H9 (cell line): ENCODE measurements around the gene SSTR4. TPM values are rescaled to one million over a fixed set of nuclear protein-coding genes. Genes with fewer than 3 reads are reported as not detected.
A peak's percentile ranks its signal among the peaks of the same experiment; 100 is the strongest.

Source experiments
- DNase-seq: peaks from one replicate; pipeline ENCODE4 v3.0.0-alpha.2; 2017
- H2AFZ ChIP-seq: one replicate; pipeline ENCODE4 v1.6.1; 2013; ENCODE audit warnings: mild to moderate bottlenecking, low read length, control low read depth, moderate library complexity
- H2AK5ac ChIP-seq: 2 replicates; pipeline ENCODE4 v1.6.1; 2013; ENCODE audit warnings: low read length, control low read depth, mixed read lengths; ENCODE audit not compliant: insufficient read length
- H2BK120ac ChIP-seq: one replicate; pipeline ENCODE4 v1.6.1; 2013; ENCODE audit warnings: low read depth, mild to moderate bottlenecking, low read length, control low read depth, inconsistent platforms; ENCODE audit not compliant: poor library complexity, severe bottlenecking
- H2BK12ac ChIP-seq: 2 replicates; pipeline ENCODE4 v1.6.1; 2013; ENCODE audit warnings: low read length, control low read depth, mixed read lengths, low read depth; ENCODE audit not compliant: insufficient read length
- H2BK15ac ChIP-seq: 2 replicates; pipeline ENCODE4 v1.6.1; 2013; ENCODE audit warnings: low read depth, low read length, control low read depth
- H2BK20ac ChIP-seq: one replicate; pipeline ENCODE4 v1.6.1; 2013; ENCODE audit warnings: low read depth, mild to moderate bottlenecking, low read length, control low read depth, inconsistent platforms; ENCODE audit not compliant: poor library complexity, severe bottlenecking
- H2BK5ac ChIP-seq: 2 replicates; pipeline ENCODE4 v1.6.1; 2013; ENCODE audit warnings: low read length, control low read depth, mixed read lengths; ENCODE audit not compliant: insufficient read length
- H3K14ac ChIP-seq: 2 replicates; pipeline ENCODE4 v1.6.1; 2013; ENCODE audit warnings: low read length, control low read depth; ENCODE audit not compliant: insufficient read depth
- H3K18ac ChIP-seq: 2 replicates; pipeline ENCODE4 v1.6.1; 2013; ENCODE audit warnings: low read depth, mild to moderate bottlenecking, mixed read lengths, low read length, control low read depth; ENCODE audit not compliant: insufficient read length
- H3K23ac ChIP-seq: 2 replicates; pipeline ENCODE4 v1.6.1; 2013; ENCODE audit warnings: low read length, control low read depth, mixed read lengths, low read depth; ENCODE audit not compliant: insufficient read length
- H3K23me2 ChIP-seq: 2 replicates; pipeline ENCODE4 v1.6.1; 2013; ENCODE audit warnings: low read depth, mild to moderate bottlenecking, mixed read lengths, low read length, control low read depth; ENCODE audit not compliant: insufficient read length, poor library complexity, severe bottlenecking
- H3K27ac ChIP-seq: 2 replicates; pipeline ENCODE4 v1.5.1; 2013; ENCODE audit warnings: low read length, control low read depth, mixed read lengths, low read depth; ENCODE audit not compliant: insufficient read length
- H3K27me3 ChIP-seq: 2 replicates; pipeline ENCODE4 v1.6.1; 2013; ENCODE audit warnings: low read length, control low read depth, inconsistent platforms; ENCODE audit not compliant: insufficient read depth
- H3K4ac ChIP-seq: 2 replicates; pipeline ENCODE4 v1.6.1; 2013; ENCODE audit warnings: low read depth, mild to moderate bottlenecking, control low read depth, inconsistent platforms, low read length, moderate library complexity
- H3K4me1 ChIP-seq: 2 replicates; pipeline ENCODE4 v1.6.1; 2013; ENCODE audit warnings: low read length, control low read depth, inconsistent platforms; ENCODE audit not compliant: insufficient read depth
- H3K4me2 ChIP-seq: 2 replicates; pipeline ENCODE4 v1.6.1; 2013; ENCODE audit warnings: low read length, control low read depth, mixed read lengths; ENCODE audit not compliant: insufficient read length, insufficient read depth
- H3K56ac ChIP-seq: 2 replicates; pipeline ENCODE4 v1.6.1; 2013; ENCODE audit warnings: low read depth, mild to moderate bottlenecking, mixed read lengths, low read length, control low read depth; ENCODE audit not compliant: insufficient read length
- H3K79me1 ChIP-seq: 2 replicates; pipeline ENCODE4 v1.6.1; 2013; ENCODE audit warnings: low read depth, mild to moderate bottlenecking, moderate library complexity, low read length, control low read depth, inconsistent platforms; ENCODE audit not compliant: insufficient read depth, poor library complexity, severe bottlenecking
- H3K79me2 ChIP-seq: 2 replicates; pipeline ENCODE4 v1.6.1; 2013; ENCODE audit warnings: low read length, control low read depth, inconsistent platforms; ENCODE audit not compliant: insufficient read depth
- H3K9ac ChIP-seq: 2 replicates; pipeline ENCODE4 v1.6.1; 2013; ENCODE audit warnings: low read length, control low read depth, mixed read lengths; ENCODE audit not compliant: insufficient read length; ENCODE audit errors: extremely low read depth
- H3K9me3 ChIP-seq: one replicate; pipeline ENCODE4 v1.6.1; 2013; ENCODE audit warnings: low read depth, low read length, inconsistent platforms; ENCODE audit not compliant: control insufficient read depth
- H3T11ph ChIP-seq: one replicate; pipeline ENCODE4 v1.6.1; 2013; ENCODE audit warnings: mild to moderate bottlenecking, low read length, control low read depth, inconsistent platforms
- H4K20me1 ChIP-seq: one replicate; pipeline ENCODE4 v1.6.1; 2013; ENCODE audit not compliant: control insufficient read depth, insufficient read length, insufficient read depth
- H4K5ac ChIP-seq: 2 replicates; pipeline ENCODE4 v1.6.1; 2013; ENCODE audit warnings: low read depth, mild to moderate bottlenecking, mixed read lengths, low read length, control low read depth; ENCODE audit not compliant: insufficient read length
- H4K8ac ChIP-seq: replicated peaks from 2 replicates; pipeline ENCODE4 v1.6.1; 2013; ENCODE audit warnings: low read length, control low read depth, mixed read lengths, low read depth; ENCODE audit not compliant: insufficient read length
- H4K91ac ChIP-seq: 2 replicates; pipeline ENCODE4 v1.6.1; 2013; ENCODE audit warnings: low read depth, mild to moderate bottlenecking, moderate library complexity, mixed read lengths, low read length, control low read depth; ENCODE audit not compliant: insufficient read length
- H3K27ac Mint-ChIP-seq, 3 experiments: 2 replicates in 2 of 3; 3 replicates in 1 of 3; pipeline ENCODE4 v1.8.0; 2020 to 2021; ENCODE audit warnings: mixed read lengths in 3 of 3, mild to moderate bottlenecking in 1 of 3, moderate library complexity in 1 of 3
- H3K27me3 Mint-ChIP-seq: 2 replicates; pipeline ENCODE4 v1.8.0; 2021; ENCODE audit warnings: low read depth, mild to moderate bottlenecking, moderate library complexity, mixed read lengths
- H3K36me3 Mint-ChIP-seq, 3 experiments: 2 replicates in 2 of 3; 3 replicates in 1 of 3; pipeline ENCODE4 v1.8.0; 2020 to 2021; ENCODE audit warnings: low read depth in 3 of 3, mixed read lengths in 3 of 3; ENCODE audit not compliant: insufficient read depth in 1 of 3
- H3K4me1 Mint-ChIP-seq, 2 experiments: 2 replicates each; pipeline ENCODE4 v1.8.0; 2020; ENCODE audit warnings: mixed read lengths in 2 of 2
- H3K4me3 Mint-ChIP-seq, 2 experiments: 2 replicates in 1 of 2; 3 replicates in 1 of 2; pipeline ENCODE4 v1.8.0; 2020 to 2021; ENCODE audit warnings: mild to moderate bottlenecking in 2 of 2, mixed read lengths in 2 of 2, moderate library complexity in 1 of 2
- H3K9me3 Mint-ChIP-seq, 2 experiments: 2 replicates in 1 of 2; 3 replicates in 1 of 2; pipeline ENCODE4 v1.8.0; 2020; ENCODE audit warnings: mild to moderate bottlenecking in 2 of 2, mixed read lengths in 2 of 2, moderate library complexity in 1 of 2
- WGBS: extraction: QIAGEN DNeasy Blood & Tissue Kit; methylation state at CpG from one replicate; pipeline ENCODE4 v1.1.7; 2013; ENCODE audit warnings: missing lambda C conversion rate, low lambda C conversion rate, mixed read lengths; ENCODE audit not compliant: insufficient read length; ENCODE audit errors: extremely low coverage; 5-methylcytosine and 5-hydroxymethylcytosine counted together
- total RNA-seq: library from RNA; stranded (reverse); gene quantifications from 2 replicates; pipeline ENCODE4 v1.2.1, GENCODE V29; 2021
- TF ChIP-seq, protein P1 (sequence below): fragments of 200-600 bp; sonication (generic); conservative IDR thresholded peaks from 3 replicates; pipeline ENCODE4 v1.8.0; 2021; ENCODE audit warnings: antibody characterized with exemption, mild to moderate bottlenecking

The SSTR4 gene
- total RNA-seq, 1 experiment from 2014 or later, result not detected

DNA sequence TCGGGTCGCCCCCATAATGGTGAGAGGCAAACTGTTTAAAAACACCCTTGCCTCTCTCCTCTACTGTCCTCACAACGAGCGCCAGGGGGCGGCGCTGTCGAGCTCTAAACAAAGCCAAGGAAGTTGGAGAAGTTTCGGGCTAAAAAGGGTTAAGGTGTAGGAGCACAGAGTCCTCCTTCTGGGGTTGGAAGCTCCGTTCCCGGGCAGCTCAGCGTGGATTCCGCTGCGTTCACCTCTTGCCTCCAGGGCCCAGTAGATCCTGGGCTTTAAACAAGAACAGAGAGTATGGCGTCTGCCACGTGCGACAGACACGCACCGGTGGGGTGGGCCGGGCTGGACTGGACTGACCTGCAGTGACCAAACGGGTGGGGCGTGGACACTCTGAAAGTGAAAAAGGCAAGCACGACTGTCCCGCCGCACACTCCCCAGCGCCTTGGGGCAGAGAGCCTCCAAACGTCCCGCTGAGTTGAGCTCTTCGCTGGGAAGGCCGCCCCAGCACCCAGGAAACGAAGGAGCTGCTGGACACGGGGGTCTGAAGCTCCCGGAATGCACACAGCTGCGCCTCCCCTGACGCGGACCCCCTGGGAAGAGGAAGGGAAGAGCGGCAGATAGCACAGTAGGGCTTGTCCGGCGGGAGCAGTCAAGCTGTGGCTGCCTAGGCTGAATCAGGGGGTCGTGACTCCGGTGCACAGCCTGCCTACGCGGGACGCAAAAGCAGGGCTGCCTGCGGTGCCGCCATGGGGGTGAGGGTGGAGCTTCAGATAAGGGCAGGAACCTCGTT is 15.9 kb downstream of the SSTR4 start:
- H4K20me1 ChIP-seq, result no peaks in the 10 kb centered on the region
- peak overlapping the region in 1 of 3 experiments; percentile 44; a peak in 2 of 7 replicates for H3K27ac Mint-ChIP-seq
- H4K8ac ChIP-seq, result no peak overlapping the region
- H3K79me2 ChIP-seq, result no peaks in the 10 kb centered on the region
- TF ChIP-seq, protein P1, sequence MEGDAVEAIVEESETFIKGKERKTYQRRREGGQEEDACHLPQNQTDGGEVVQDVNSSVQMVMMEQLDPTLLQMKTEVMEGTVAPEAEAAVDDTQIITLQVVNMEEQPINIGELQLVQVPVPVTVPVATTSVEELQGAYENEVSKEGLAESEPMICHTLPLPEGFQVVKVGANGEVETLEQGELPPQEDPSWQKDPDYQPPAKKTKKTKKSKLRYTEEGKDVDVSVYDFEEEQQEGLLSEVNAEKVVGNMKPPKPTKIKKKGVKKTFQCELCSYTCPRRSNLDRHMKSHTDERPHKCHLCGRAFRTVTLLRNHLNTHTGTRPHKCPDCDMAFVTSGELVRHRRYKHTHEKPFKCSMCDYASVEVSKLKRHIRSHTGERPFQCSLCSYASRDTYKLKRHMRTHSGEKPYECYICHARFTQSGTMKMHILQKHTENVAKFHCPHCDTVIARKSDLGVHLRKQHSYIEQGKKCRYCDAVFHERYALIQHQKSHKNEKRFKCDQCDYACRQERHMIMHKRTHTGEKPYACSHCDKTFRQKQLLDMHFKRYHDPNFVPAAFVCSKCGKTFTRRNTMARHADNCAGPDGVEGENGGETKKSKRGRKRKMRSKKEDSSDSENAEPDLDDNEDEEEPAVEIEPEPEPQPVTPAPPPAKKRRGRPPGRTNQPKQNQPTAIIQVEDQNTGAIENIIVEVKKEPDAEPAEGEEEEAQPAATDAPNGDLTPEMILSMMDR, result peak; percentile 84
- H3K4ac ChIP-seq, result no peak overlapping the region
- H2BK5ac ChIP-seq, result no peak overlapping the region
- no peak overlapping the region for H2BK15ac ChIP-seq
- peaks cover 24% of the 10 kb centered on the region for H3K23me2 ChIP-seq
- no peak overlapping the region for H3K9ac ChIP-seq
- peaks cover 26% of the 10 kb centered on the region; the same call in 1 of the 2 replicates for H3K27me3 ChIP-seq
- H3K27me3 Mint-ChIP-seq, result peaks cover 81% of the 10 kb centered on the region
- H3K4me3 Mint-ChIP-seq, result peak overlapping the region; percentile 81 to 87
- no peak overlapping the region for H3K27ac ChIP-seq
- no peak overlapping the region for H3K56ac ChIP-seq
- H3K36me3 Mint-ChIP-seq, result peaks cover 0 to 3% (median 1%) of the 10 kb centered on the region in 3 experiments; a peak in 2 of 7 replicates
- H2BK120ac ChIP-seq, result no peak overlapping the region
- no CpG with 5 or more reads among the region's 46 CpGs for WGBS
- H3K23ac ChIP-seq, result no peak overlapping the region
- peak; percentile 88 for DNase-seq
- no peak overlapping the region for H2AFZ ChIP-seq
- no peak overlapping the region for H3T11ph ChIP-seq
- H3K14ac ChIP-seq, result peak overlapping the region; percentile 80; the same call in 1 of the 2 replicates
- H3K18ac ChIP-seq, result peak overlapping the region; percentile 28
- H3K9me3 ChIP-seq, result no peaks in the 10 kb centered on the region
- 0 out of 2 replicates have a peak, but pooled peaks cover 3% of the 10 kb centered on the region for H3K4me1 ChIP-seq
- peaks cover 2 to 4% of the 10 kb centered on the region in 2 experiments; a peak in 3 of 5 replicates for H3K9me3 Mint-ChIP-seq
- H4K5ac ChIP-seq, result no peak overlapping the region
- no peak overlapping the region for H2AK5ac ChIP-seq
- H2BK20ac ChIP-seq, result no peak overlapping the region
- H3K4me1 Mint-ChIP-seq, result peaks cover 16 to 25% of the 10 kb centered on the region in 2 experiments
- no peak overlapping the region for H4K91ac ChIP-seq
- H3K4me2 ChIP-seq, result peak overlapping the region; percentile 66
- no peak overlapping the region for H2BK12ac ChIP-seq
- H3K79me1 ChIP-seq, result no peaks in the 10 kb centered on the region
